AG04450 (cell line): ENCODE results near the gene GRPR. TPM values are rescaled to one million over a fixed set of nuclear protein-coding genes. Genes with fewer than 3 reads are reported as not detected.
"Not testable (repeated sequence)": the region's sequence is repeated elsewhere in the genome, so short reads cannot be mapped to it uniquely, and the experiment has no call there.

Source experiments
- CTCF ChIA-PET: fragments of 300-600, 350-600 bp; formaldehyde crosslinking; extraction: SDS; loops from one replicate; lab custom pipeline; 2022; ENCODE audit warnings: antibody characterized with exemption, inconsistent platforms; lab: Charles Lee
- POLR2A ChIA-PET: fragments of 350-600 bp; formaldehyde crosslinking; extraction: SDS; loops from one replicate; lab custom pipeline; 2021; ENCODE audit warnings: antibody characterized with exemption, inconsistent platforms; lab: Yijun Ruan, JAX
- DNase-seq: peaks from one replicate; pipeline ENCODE4 v3.0.0-alpha.2; 2011; ENCODE audit warnings: low read depth, low spot score
- H3K27ac ChIP-seq: one replicate; pipeline ENCODE4 v1.5.1; 2012; ENCODE audit warnings: low read depth, low read length, control low read depth
- H3K27me3 ChIP-seq: one replicate; pipeline ENCODE4 v1.6.0; 2012; ENCODE audit warnings: low read length; ENCODE audit not compliant: control insufficient read depth, insufficient read depth
- H3K4me3 ChIP-seq: 2 replicates; pipeline ENCODE4 v1.5.1; 2011; ENCODE audit warnings: mild to moderate bottlenecking, low read depth, low read length, control low read depth
- H3K9me3 ChIP-seq: 2 replicates; pipeline ENCODE4 v1.5.1; 2012; ENCODE audit warnings: low read length; ENCODE audit not compliant: control insufficient read depth, insufficient read depth
- polyA plus RNA-seq: library from polyadenylated mRNA; depleted of rRNA; stranded (reverse); fragments of >200 nt; gene quantifications from 2 replicates; pipeline ENCODE4 v1.2.3, GENCODE V29; 2011
- TF ChIP-seq, protein P1 (sequence below): IDR thresholded peaks from 2 replicates; pipeline ENCODE4 v1.5.1; 2011; ENCODE audit warnings: low read depth, low read length, control low read depth, inconsistent platforms

Gene GRPR
- polyA plus RNA-seq, 1 experiment = 1.7 TPM

DNA sequence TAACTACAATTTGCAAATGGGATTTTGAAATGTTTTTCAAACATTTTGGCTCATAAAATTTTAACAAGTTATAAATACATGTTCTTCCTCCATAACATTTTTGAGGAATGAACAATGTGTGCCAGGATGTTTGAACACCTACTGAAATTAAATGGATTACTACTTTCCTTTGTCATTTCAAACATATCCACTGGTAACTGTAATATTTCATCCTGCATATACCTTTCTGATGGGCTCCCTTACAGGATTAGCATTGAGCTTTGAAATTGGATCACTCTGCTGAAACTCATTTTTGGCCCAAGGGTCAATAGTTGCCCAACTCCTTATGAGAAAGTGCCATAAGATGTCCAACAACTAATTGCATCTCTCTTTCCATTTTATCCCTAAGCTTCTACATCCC is 17.6 kb downstream of the GRPR start:
- Histone ChIP-seq H3K9me3 (no peaks in the 10 kb centered on the region), H3K27ac (no peak overlapping the region), H3K27me3 (no peaks in the 10 kb centered on the region), H3K4me3 (no peak overlapping the region)
- CTCF ChIA-PET = no interaction called here
- POLR2A ChIA-PET = no interaction called here
- DNase-seq = no peak
- TF ChIP-seq, protein P1, sequence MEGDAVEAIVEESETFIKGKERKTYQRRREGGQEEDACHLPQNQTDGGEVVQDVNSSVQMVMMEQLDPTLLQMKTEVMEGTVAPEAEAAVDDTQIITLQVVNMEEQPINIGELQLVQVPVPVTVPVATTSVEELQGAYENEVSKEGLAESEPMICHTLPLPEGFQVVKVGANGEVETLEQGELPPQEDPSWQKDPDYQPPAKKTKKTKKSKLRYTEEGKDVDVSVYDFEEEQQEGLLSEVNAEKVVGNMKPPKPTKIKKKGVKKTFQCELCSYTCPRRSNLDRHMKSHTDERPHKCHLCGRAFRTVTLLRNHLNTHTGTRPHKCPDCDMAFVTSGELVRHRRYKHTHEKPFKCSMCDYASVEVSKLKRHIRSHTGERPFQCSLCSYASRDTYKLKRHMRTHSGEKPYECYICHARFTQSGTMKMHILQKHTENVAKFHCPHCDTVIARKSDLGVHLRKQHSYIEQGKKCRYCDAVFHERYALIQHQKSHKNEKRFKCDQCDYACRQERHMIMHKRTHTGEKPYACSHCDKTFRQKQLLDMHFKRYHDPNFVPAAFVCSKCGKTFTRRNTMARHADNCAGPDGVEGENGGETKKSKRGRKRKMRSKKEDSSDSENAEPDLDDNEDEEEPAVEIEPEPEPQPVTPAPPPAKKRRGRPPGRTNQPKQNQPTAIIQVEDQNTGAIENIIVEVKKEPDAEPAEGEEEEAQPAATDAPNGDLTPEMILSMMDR = no peak

DNA sequence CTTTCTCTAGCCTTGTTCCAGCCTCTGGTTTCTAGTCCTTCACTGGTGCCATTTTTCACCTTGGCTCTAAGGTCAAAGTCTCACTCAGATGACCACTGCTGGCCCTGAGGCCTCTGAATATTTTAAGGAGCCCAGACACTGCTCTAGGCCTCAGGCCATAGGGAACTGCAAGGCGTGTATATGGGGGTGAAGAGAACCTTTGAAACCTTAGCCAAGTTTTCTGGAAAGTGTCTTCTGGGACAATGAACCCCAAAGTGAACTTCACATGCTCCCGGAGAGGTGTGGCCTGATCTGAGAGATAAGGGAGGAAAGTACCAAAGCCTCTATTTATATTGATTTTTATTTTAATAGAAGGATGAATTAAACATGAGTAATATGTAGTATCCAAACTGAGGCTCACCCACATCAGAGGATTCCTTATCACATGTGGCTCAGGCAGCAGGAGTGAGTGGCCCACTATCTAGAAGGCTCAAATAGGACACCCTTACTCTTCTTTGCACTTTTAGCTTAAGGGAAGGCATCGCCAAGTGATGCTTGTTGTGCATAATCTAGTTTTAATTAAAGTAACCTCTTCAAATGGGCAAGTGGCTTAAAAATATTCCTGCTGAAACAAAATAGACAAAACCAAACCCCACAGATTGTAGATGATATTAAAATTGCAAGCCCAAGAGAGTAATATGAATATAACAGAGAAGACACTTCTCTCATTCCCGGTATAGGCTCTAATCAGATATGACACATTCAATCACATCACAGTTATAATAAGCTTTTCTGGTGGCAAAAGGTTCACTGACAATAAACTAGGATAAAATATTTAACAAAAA is 18.3 kb downstream of the GRPR start:
- no peaks in the 10 kb centered on the region for H3K27me3 ChIP-seq
- DNase-seq = no peak
- no peak overlapping the region for H3K4me3 ChIP-seq
- POLR2A ChIA-PET = no interaction called here
- no peak overlapping the region for H3K27ac ChIP-seq
- CTCF ChIA-PET = no interaction called here
- TF ChIP-seq, protein P1 = no peak
- H3K9me3 ChIP-seq = no peaks in the 10 kb centered on the region

DNA sequence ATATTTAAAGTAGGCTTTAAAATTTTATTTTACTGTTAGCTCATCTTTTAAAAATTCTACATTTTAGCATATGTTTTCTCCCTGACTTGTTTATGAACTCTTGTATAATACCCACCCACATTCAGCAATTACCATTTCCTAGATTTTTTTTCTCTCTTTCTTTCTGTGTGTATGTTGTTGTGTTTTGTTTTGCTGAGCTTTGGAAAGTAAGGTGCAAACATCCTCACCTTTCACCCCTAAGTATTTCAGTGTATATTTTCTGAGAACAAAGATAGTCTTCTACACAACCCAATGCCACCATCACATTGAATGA is 18.8 kb downstream of the GRPR start:
- ChIA-PET POLR2A (no interaction called here), CTCF (interaction anchor here (0.7 to 1.9 kb wide), 2 partner anchors 20 to 109 kb away, joined by 5 read pairs; partner anchors contain the start of gene GRPR)
- no peak for DNase-seq
- H3K9me3 ChIP-seq = no peaks in the 10 kb centered on the region
- H3K27ac ChIP-seq = no peak overlapping the region
- H3K27me3 ChIP-seq = no peaks in the 10 kb centered on the region
- TF ChIP-seq, protein P1 = no peak
- H3K4me3 ChIP-seq = no peak overlapping the region

DNA sequence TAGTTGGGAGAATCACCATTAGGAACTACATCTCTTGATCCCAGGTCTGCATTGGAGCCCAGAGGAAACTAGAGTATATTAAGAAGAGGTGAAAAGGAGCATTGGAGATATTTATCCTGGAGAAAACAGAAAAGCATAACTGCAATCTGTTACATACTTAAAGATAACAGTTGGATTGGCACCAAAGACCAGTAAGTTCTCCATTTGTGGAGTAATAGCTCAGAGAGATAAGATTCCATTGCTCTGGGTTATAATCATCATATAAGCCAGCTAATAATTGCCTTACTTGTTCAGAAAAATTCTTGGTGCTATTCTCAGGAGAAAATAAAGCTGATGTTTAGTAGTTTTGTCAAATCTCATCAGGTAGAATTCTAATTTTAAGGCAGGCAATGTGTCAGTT is 20.6 kb downstream of the GRPR start:
- POLR2A ChIA-PET = no interaction called here
- DNase-seq = no peak
- no peak overlapping the region for H3K27ac ChIP-seq
- TF ChIP-seq, protein P1 = no peak
- no peak overlapping the region for H3K4me3 ChIP-seq
- CTCF ChIA-PET = interaction anchor here (1.0 to 1.9 kb wide), 2 partner anchors 21 to 213 kb away, joined by 3 to 5 read pairs; partner anchors contain the start of gene GRPR
- no peaks in the 10 kb centered on the region for H3K9me3 ChIP-seq
- H3K27me3 ChIP-seq = no peaks in the 10 kb centered on the region

DNA sequence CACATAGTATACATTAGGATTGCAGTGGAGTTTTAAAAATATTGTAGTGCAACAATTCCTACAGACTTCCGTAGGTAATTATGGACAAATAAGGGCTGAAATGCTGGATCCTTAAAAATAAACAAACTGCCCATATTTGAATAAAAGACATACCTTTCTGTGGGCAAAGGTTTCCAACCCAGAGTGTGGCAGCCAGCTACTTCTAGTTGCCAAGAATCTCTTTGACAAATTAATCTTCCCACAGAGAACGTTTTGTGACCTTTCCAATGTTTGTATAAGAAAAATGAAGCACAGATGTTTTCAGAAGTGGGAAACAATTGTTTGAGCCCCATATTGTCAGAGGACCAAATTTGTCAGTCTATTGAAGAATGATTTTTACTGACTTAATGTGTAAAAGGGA is 21.1 kb downstream of the GRPR start:
- H3K27me3 ChIP-seq = no peaks in the 10 kb centered on the region
- ChIA-PET CTCF (no interaction called here), POLR2A (no interaction called here)
- H3K27ac ChIP-seq = no peak overlapping the region
- DNase-seq = no peak
- no peak overlapping the region for H3K4me3 ChIP-seq
- TF ChIP-seq, protein P1 = no peak
- H3K9me3 ChIP-seq = no peaks in the 10 kb centered on the region

DNA sequence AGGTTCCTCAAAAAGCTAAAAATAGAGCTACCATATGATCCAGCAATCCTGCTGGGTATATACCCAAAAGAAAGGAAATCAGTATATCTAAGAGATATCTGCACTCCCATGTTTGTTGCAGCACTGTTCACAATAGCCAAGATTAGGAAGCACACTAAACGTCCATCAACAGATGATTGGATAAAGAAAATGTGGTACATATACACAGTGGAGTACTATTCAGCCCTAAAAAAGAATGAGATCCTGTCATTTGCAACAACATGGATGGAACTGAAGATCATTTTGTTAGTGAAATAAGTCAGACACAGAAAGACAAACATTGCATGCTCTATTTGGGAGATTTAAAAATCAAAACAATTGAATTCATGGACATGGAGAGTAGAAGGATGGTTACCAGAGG is 21.7 kb downstream of the GRPR start:
- H3K27ac ChIP-seq, POLR2A ChIA-PET, H3K9me3 ChIP-seq, H3K27me3 ChIP-seq, DNase-seq, H3K4me3 ChIP-seq, CTCF ChIA-PET: not testable (repeated sequence)
